ENCODE results near the gene ACTN1.

ACTN1 gene

GRCh38 chr14:68910540-68910939 lies 68.6 kb downstream of the ACTN1 start:
- DNase-seq: no peak

- no peak for DNase-seq
Observed at GRCh38 chr14:68908803-68909202, 70.3 kb downstream of the ACTN1 start.

GRCh38 chr14:68908201-68908600 lies 70.9 kb downstream of the ACTN1 start:
- no peak for DNase-seq

GRCh38 chr14:68906439-68906838 lies 72.7 kb downstream of the ACTN1 start:
- DNase-seq: no peak

GRCh38 chr14:68905107-68905895 lies 73.8 kb downstream of the ACTN1 start:
- no peak for DNase-seq

GRCh38 chr14:68902357-68902756 lies 76.7 kb downstream of the ACTN1 start:
- DNase-seq: no peak

- no peak for DNase-seq
Observed at GRCh38 chr14:68899033-68899603, 80.0 kb downstream of the ACTN1 start.

GRCh38 chr14:68898248-68899032 lies 80.7 kb downstream of the ACTN1 start:
- DNase-seq: no peak

GRCh38 chr14:68897559-68898155 lies 81.4 kb downstream of the ACTN1 start:
- DNase-seq: no peak

- DNase-seq: no peak
Observed at GRCh38 chr14:68896132-68896531, 83.0 kb downstream of the ACTN1 start.

GRCh38 chr14:68894802-68895703 lies 84.0 kb downstream of the ACTN1 start:
- DNase-seq: no peak

GRCh38 chr14:68894123-68894522 lies 85.0 kb downstream of the ACTN1 start:
- no peak for DNase-seq

- DNase-seq: no peak
Observed at GRCh38 chr14:68893566-68893965, 85.5 kb downstream of the ACTN1 start.

- no peak for DNase-seq
Observed at GRCh38 chr14:68892961-68893360, 86.1 kb downstream of the ACTN1 start.

GRCh38 chr14:68891851-68892660 lies 87.0 kb downstream of the ACTN1 start:
- no peak for DNase-seq

GRCh38 chr14:68890173-68890931 lies 88.8 kb downstream of the ACTN1 start:
- no peak for DNase-seq

- no peak for DNase-seq
Observed at GRCh38 chr14:68888883-68889282, 90.2 kb downstream of the ACTN1 start.

GRCh38 chr14:68888025-68888850 lies 90.9 kb downstream of the ACTN1 start:
- DNase-seq: peak in 1 of 14 donors; percentile 67

GRCh38 chr14:68886109-68886434 lies 93.0 kb downstream of the ACTN1 start:
- DNase-seq: no peak

Measured in C1 segment of cervical spinal cord (tissue), 14 donors.